HEK293 (cell line): ENCODE data around the gene SIDT2.

Source experiments
- AEBP2 ChIP-seq: fragments of 450-650 bp; formaldehyde crosslinking; IDR thresholded peaks from 2 replicates; pipeline ENCODE4 v1.5.1; 2016; ENCODE audit warnings: missing biosample characterization, missing genetic modification characterization, borderline replicate concordance
- KLF1 ChIP-seq: fragments of 450-650 bp; formaldehyde crosslinking; IDR thresholded peaks from 2 replicates; pipeline ENCODE4 v1.5.1; 2016; ENCODE audit warnings: missing biosample characterization, missing genetic modification characterization
- KLF7 ChIP-seq: fragments of 450-650 bp; formaldehyde crosslinking; IDR thresholded peaks from 2 replicates; pipeline ENCODE4 v1.5.1; 2016; ENCODE audit warnings: missing biosample characterization, missing genetic modification characterization, borderline replicate concordance
- OSR2 ChIP-seq: fragments of 450-650 bp; formaldehyde crosslinking; IDR thresholded peaks from 2 replicates; pipeline ENCODE4 v1.5.1; 2016; ENCODE audit warnings: missing biosample characterization, missing genetic modification characterization
- REPIN1 ChIP-seq: fragments of 450-650 bp; formaldehyde crosslinking; IDR thresholded peaks from 2 replicates; pipeline ENCODE4 v1.5.1; 2017; ENCODE audit warnings: missing biosample characterization, missing genetic modification characterization, low read depth
- SCRT1 ChIP-seq: fragments of 450-650 bp; formaldehyde crosslinking; IDR thresholded peaks from 2 replicates; pipeline ENCODE4 v1.5.1; 2016; ENCODE audit warnings: missing biosample characterization, missing genetic modification characterization, borderline replicate concordance
- ZNF174 ChIP-seq: fragments of 450-650 bp; formaldehyde crosslinking; IDR thresholded peaks from 2 replicates; pipeline ENCODE4 v1.5.0; 2017; ENCODE audit warnings: missing biosample characterization, mild to moderate bottlenecking, missing genetic modification characterization
- ZNF792 ChIP-seq: fragments of 450-650 bp; formaldehyde crosslinking; IDR thresholded peaks from 2 replicates; pipeline ENCODE4 v1.5.1; 2016; ENCODE audit warnings: missing biosample characterization, missing genetic modification characterization
- TF ChIP-seq, protein P1 (sequence below): fragments of 450-650 bp; formaldehyde crosslinking; IDR thresholded peaks from 2 replicates; pipeline ENCODE4 v1.5.1; 2016; ENCODE audit warnings: missing biosample characterization, missing genetic modification characterization
- TF ChIP-seq, protein P2 (sequence below): fragments of 450-650 bp; formaldehyde crosslinking; IDR thresholded peaks from 2 replicates; pipeline ENCODE4 v1.5.1; 2016; ENCODE audit warnings: missing biosample characterization, missing genetic modification characterization
- TF ChIP-seq, protein P3 (sequence below): fragments of 450-650 bp; formaldehyde crosslinking; IDR thresholded peaks from 2 replicates; pipeline ENCODE4 v1.5.1; 2016; ENCODE audit warnings: missing biosample characterization, missing genetic modification characterization

DNA sequence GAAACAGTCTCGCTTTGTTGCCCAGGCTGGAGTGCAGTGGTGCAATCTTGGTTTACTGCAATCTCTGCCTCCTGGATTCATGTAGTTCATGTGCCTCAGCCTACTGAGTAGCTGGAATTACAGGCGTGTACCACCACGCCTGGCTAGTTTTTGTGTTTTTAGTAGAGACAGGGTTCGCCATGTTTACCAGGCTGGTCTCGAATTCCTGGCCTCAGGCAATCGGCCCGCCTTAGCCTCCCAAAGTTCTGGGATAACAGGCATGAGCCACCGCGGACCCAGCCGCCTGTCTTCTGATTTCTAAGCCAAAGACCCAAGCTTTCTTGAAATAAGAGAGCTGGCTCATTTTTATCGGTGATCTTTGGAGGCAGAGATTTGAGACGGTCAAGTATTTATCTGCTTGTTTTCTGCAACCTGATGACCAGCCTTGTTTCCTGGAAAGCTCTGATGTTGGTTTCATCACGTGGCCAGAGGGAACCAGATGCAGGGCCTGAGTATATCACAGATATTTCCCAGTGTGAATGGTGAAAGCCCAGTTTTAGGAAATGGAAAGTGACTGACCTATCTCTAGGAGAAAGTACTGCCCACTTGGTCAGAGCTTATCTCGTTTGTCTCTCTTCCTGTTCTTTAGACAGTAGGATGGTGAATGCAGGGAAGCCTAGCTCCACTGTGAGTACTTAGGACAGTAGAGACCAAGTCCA lies 5.7 kb upstream of the SIDT2 start:
- no peak for TF ChIP-seq ZNF174 (tag by site-specific recombination)
- TF ChIP-seq OSR2 (tag by site-specific recombination): no peak
- TF ChIP-seq, protein P1, sequence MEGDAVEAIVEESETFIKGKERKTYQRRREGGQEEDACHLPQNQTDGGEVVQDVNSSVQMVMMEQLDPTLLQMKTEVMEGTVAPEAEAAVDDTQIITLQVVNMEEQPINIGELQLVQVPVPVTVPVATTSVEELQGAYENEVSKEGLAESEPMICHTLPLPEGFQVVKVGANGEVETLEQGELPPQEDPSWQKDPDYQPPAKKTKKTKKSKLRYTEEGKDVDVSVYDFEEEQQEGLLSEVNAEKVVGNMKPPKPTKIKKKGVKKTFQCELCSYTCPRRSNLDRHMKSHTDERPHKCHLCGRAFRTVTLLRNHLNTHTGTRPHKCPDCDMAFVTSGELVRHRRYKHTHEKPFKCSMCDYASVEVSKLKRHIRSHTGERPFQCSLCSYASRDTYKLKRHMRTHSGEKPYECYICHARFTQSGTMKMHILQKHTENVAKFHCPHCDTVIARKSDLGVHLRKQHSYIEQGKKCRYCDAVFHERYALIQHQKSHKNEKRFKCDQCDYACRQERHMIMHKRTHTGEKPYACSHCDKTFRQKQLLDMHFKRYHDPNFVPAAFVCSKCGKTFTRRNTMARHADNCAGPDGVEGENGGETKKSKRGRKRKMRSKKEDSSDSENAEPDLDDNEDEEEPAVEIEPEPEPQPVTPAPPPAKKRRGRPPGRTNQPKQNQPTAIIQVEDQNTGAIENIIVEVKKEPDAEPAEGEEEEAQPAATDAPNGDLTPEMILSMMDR (tag by site-specific recombination): no peak
- no peak for TF ChIP-seq AEBP2 (tag by site-specific recombination)
- TF ChIP-seq, protein P2, sequence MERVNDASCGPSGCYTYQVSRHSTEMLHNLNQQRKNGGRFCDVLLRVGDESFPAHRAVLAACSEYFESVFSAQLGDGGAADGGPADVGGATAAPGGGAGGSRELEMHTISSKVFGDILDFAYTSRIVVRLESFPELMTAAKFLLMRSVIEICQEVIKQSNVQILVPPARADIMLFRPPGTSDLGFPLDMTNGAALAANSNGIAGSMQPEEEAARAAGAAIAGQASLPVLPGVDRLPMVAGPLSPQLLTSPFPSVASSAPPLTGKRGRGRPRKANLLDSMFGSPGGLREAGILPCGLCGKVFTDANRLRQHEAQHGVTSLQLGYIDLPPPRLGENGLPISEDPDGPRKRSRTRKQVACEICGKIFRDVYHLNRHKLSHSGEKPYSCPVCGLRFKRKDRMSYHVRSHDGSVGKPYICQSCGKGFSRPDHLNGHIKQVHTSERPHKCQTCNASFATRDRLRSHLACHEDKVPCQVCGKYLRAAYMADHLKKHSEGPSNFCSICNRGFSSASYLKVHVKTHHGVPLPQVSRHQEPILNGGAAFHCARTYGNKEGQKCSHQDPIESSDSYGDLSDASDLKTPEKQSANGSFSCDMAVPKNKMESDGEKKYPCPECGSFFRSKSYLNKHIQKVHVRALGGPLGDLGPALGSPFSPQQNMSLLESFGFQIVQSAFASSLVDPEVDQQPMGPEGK (tag by site-specific recombination): no peak
- no peak for TF ChIP-seq SCRT1
- TF ChIP-seq REPIN1 (tag by site-specific recombination): no peak
- TF ChIP-seq, protein P3, sequence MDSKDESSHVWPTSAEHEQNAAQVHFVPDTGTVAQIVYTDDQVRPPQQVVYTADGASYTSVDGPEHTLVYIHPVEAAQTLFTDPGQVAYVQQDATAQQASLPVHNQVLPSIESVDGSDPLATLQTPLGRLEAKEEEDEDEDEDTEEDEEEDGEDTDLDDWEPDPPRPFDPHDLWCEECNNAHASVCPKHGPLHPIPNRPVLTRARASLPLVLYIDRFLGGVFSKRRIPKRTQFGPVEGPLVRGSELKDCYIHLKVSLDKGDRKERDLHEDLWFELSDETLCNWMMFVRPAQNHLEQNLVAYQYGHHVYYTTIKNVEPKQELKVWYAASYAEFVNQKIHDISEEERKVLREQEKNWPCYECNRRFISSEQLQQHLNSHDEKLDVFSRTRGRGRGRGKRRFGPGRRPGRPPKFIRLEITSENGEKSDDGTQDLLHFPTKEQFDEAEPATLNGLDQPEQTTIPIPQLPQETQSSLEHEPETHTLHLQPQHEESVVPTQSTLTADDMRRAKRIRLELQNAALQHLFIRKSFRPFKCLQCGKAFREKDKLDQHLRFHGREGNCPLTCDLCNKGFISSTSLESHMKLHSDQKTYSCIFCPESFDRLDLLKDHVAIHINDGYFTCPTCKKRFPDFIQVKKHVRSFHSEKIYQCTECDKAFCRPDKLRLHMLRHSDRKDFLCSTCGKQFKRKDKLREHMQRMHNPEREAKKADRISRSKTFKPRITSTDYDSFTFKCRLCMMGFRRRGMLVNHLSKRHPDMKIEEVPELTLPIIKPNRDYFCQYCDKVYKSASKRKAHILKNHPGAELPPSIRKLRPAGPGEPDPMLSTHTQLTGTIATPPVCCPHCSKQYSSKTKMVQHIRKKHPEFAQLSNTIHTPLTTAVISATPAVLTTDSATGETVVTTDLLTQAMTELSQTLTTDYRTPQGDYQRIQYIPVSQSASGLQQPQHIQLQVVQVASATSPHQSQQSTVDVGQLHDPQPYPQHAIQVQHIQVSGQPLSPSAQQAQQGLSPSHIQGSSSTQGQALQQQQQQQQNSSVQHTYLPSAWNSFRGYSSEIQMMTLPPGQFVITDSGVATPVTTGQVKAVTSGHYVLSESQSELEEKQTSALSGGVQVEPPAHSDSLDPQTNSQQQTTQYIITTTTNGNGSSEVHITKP (tag by site-specific recombination): no peak
- TF ChIP-seq KLF1 (tag by site-specific recombination): no peak
- no peak for TF ChIP-seq ZNF792
- TF ChIP-seq KLF7 (tag by site-specific recombination): no peak
